ENCODE data around the gene KCNMA1.

DNA sequence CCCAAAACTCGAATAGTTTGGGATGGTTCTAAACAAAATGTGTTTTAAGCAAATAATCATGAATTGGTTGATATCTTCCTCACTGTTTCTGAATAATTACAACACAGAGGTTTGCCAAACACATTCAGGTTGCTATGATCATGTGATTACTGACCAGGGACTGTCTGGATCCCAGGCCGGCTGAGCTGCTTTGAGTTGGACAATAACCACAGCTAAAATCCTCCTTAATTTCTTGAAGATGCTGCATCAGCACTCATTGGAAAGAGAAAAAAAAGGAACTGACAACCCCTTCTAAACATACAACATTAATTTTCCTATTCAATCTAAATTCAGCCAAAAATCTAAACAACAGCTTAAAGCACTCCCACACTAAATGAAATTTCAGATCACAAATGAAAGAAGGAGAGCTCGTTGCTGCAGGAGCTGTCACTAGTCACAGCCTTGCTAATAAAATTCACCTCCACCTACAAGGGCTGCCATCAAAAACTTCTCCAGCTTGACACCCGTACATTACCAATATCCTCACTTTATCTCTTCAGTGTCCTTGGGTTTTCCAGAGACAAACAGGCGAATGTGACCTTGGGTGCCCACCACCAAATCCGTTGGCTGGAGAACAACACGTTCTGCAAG is 560.2 kb downstream of the KCNMA1 start:
- TF ChIP-seq SUZ12 (IDR thresholded peaks at IDR 0.05; ENCODE audit: extremely low read depth, insufficient read depth, insufficient read length) (no peak), ZNF274 (IDR thresholded peaks at IDR 0.05; ENCODE audit: low read depth, low read length) (no peak)

All from NT2/D1 (cell line).